Uterus (tissue), 4 donors: Measurements from ENCODE around the gene TMEM25. TPM values are rescaled to one million over a fixed set of nuclear protein-coding genes. Genes with fewer than 3 reads are reported as not detected.

Source experiments
- DNase-seq, 2 donors: peaks; one replicate each; pipeline ENCODE4 v3.0.0-alpha.2; 2019 to 2020
- H3K27ac ChIP-seq, 2 donors: fragments of 200-600 bp; sonication (generic); 1 replicate in 1 of 2; 2 replicates in 1 of 2; pipeline ENCODE4 v1.5.1; 2016 to 2018
- H3K27me3 ChIP-seq, 2 donors: fragments of 200-600 bp; sonication (generic); one replicate each; pipeline ENCODE4 v1.5.1; 2018 to 2019; ENCODE audit warnings: control low read depth in 1 of 2
- H3K36me3 ChIP-seq, 2 donors: fragments of 200-600 bp; sonication (generic); one replicate each; pipeline ENCODE4 v1.5.1; 2019; ENCODE audit warnings: control low read depth in 1 of 2
- H3K4me1 ChIP-seq, 2 donors: fragments of 200-600 bp; sonication (generic); one replicate each; pipeline ENCODE4 v1.5.1; 2018 to 2019; ENCODE audit warnings: control low read depth in 1 of 2
- H3K4me3 ChIP-seq, 2 donors: fragments of 200-600 bp; sonication (generic); 1 replicate in 1 of 2; 2 replicates in 1 of 2; pipeline ENCODE4 v1.5.1; 2018 to 2019; ENCODE audit warnings: mild to moderate bottlenecking in 1 of 2
- H3K9me3 ChIP-seq, 2 donors: fragments of 200-600 bp; sonication (generic); one replicate each; pipeline ENCODE4 v1.5.1; 2019; ENCODE audit warnings: control low read depth in 1 of 2
- CTCF ChIP-seq, 4 experiments: fragments of 200-600 bp in 2 of 4; fragments of 450-650 bp in 2 of 4; sonication (generic) in 2 of 4; IDR thresholded peaks; one replicate each; pipeline ENCODE4 v1.5.1; 2016 to 2019; ENCODE audit warnings: antibody characterized with exemption in 4 of 4, mild to moderate bottlenecking in 2 of 4, moderate library complexity in 1 of 4
- POLR2A ChIP-seq, 2 donors: fragments of 450-650 bp; IDR thresholded peaks; one replicate each; pipeline ENCODE4 v1.6.1; 2016; ENCODE audit warnings: antibody characterized with exemption in 2 of 2, mild to moderate bottlenecking in 1 of 2, moderate library complexity in 1 of 2
- intact Hi-C: fragments of 100-400 bp; cut with DNase I; formaldehyde crosslinking; loops from one replicate; pipeline ENCODE4 v1.15.1; 2023; ENCODE audit warnings: low total_unique reads
- total RNA-seq, 4 donors: library from RNA; depleted of rRNA in 3 of 4; stranded (reverse); fragments of >200 nt in 3 of 4; gene quantifications; one replicate each; pipeline versions ENCODE4 v1.1.0 to v1.2.4, GENCODE V29; 2014 to 2023
- donor health status: DM: yes; HTN: yes; CAD: no.

Gene TMEM25
- total RNA-seq, 4 donors from 2014 or later, result 6.1 to 26.8 (median 15.8) TPM

- Histone ChIP-seq H3K36me3 (no peaks in the 10 kb centered on the region), H3K4me3 (no peak overlapping the region), H3K27ac (no peak overlapping the region), H3K4me1 (no peaks in the 10 kb centered on the region), H3K9me3 (no peaks in the 10 kb centered on the region), H3K27me3 (no peaks in the 10 kb centered on the region)
- intact Hi-C loops, result no loop called here
- no peak for DNase-seq
- TF ChIP-seq CTCF (IDR thresholded peaks at IDR 0.05), result no peak
- no peak for TF ChIP-seq POLR2A (IDR thresholded peaks at IDR 0.05)
These were observed 13.6 kb downstream of the TMEM25 start for GRCh38 chr11:118544647-118545010.

- Histone ChIP-seq H3K4me3 (no peak overlapping the region), H3K36me3 (no peaks in the 10 kb centered on the region), H3K9me3 (no peaks in the 10 kb centered on the region), H3K27me3 (no peaks in the 10 kb centered on the region), H3K4me1 (no peaks in the 10 kb centered on the region), H3K27ac (no peak overlapping the region)
- intact Hi-C loops, result no loop called here
- no peak for DNase-seq
- TF ChIP-seq CTCF (IDR thresholded peaks at IDR 0.05) (no peak), POLR2A (IDR thresholded peaks at IDR 0.05) (no peak)
These were observed 14.5 kb downstream of the TMEM25 start for GRCh38 chr11:118545533-118545932.

- H3K27me3 ChIP-seq, result no peaks in the 10 kb centered on the region
- H3K9me3 ChIP-seq, result no peaks in the 10 kb centered on the region
- no peaks in the 10 kb centered on the region for H3K36me3 ChIP-seq
- no peaks in the 10 kb centered on the region for H3K4me1 ChIP-seq
- no peak for DNase-seq
- TF ChIP-seq CTCF (IDR thresholded peaks at IDR 0.05), result no peak
- no peak for TF ChIP-seq POLR2A (IDR thresholded peaks at IDR 0.05)
- H3K4me3 ChIP-seq, result no peak overlapping the region
- H3K27ac ChIP-seq, result no peak overlapping the region
- intact Hi-C loops, result no loop called here
These were observed 16.1 kb downstream of the TMEM25 start for GRCh38 chr11:118547132-118547531.

DNA sequence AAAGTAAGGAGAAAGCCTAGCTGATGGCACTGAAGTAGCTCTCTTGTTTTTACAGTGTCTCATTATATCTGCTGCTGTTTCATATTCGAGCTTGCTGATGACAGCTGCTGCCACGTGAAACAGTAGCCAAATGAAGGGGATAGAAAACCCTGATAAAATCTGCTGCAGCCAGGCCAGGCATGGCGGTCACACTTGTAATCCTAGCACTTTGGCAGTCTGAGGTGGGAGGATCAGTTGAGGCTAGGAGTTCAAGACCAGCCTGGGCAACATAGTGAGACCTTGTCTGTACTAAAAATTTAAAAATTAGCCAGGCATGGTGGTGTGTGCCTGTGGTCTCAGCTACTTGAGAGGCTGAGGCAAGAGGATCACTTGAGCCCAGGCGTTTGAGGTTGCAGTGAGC is 21.3 kb downstream of the TMEM25 start:
- Histone ChIP-seq H3K9me3 (no peaks in the 10 kb centered on the region), H3K4me3 (no peak overlapping the region), H3K36me3 (no peaks in the 10 kb centered on the region), H3K27ac (no peak overlapping the region), H3K27me3 (no peaks in the 10 kb centered on the region), H3K4me1 (no peaks in the 10 kb centered on the region)
- TF ChIP-seq CTCF (IDR thresholded peaks at IDR 0.05) (no peak), POLR2A (IDR thresholded peaks at IDR 0.05) (no peak)
- DNase-seq, result no peak
- intact Hi-C loops, result no loop called here

DNA sequence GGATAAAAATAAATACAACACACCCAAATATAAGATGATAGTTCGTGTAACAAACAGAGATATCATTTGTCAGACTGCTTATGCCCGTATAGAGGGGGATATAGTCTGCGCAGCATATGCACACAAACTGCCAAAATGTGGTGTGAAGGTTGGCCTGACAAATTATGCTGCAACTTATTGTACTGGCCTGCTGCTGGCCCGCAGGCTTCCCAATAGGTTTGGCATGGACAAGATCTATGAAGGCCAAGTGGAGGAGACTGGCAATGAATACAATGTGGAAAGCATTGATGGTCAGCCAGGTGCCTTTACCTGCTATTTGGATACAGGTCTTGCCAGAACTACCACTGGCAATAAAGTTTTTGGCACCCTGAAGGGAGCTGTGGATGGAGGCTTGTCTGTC is 29.8 kb downstream of the TMEM25 start:
- DNase-seq, result no peak
- Histone ChIP-seq H3K4me1 (peaks cover 0 to 9% of the 10 kb centered on the region in 2 donors), H3K4me3 (no peak overlapping the region), H3K9me3 (no peaks in the 10 kb centered on the region), H3K27ac (no peak overlapping the region), H3K27me3 (no peaks in the 10 kb centered on the region), H3K36me3 (no peaks in the 10 kb centered on the region)
- intact Hi-C loops, result no loop called here
- TF ChIP-seq POLR2A (IDR thresholded peaks at IDR 0.05) (no peak), CTCF (IDR thresholded peaks at IDR 0.05) (no peak)
